ENCODE results near the gene CABP1.

GRCh38 chr12:120628919-120629318, 11.5 kb upstream of the CABP1 start:
- TF ChIP-seq POLR2A (IDR thresholded peaks at IDR 0.05) = no peak
- TF ChIP-seq, protein P1, sequence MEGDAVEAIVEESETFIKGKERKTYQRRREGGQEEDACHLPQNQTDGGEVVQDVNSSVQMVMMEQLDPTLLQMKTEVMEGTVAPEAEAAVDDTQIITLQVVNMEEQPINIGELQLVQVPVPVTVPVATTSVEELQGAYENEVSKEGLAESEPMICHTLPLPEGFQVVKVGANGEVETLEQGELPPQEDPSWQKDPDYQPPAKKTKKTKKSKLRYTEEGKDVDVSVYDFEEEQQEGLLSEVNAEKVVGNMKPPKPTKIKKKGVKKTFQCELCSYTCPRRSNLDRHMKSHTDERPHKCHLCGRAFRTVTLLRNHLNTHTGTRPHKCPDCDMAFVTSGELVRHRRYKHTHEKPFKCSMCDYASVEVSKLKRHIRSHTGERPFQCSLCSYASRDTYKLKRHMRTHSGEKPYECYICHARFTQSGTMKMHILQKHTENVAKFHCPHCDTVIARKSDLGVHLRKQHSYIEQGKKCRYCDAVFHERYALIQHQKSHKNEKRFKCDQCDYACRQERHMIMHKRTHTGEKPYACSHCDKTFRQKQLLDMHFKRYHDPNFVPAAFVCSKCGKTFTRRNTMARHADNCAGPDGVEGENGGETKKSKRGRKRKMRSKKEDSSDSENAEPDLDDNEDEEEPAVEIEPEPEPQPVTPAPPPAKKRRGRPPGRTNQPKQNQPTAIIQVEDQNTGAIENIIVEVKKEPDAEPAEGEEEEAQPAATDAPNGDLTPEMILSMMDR (IDR thresholded peaks at IDR 0.05) = peak in 5 of 12 donors; percentile 16 to 47 (median 40)
